ENCODE measurements around the gene PRXL2B. TPM values are rescaled to one million over a fixed set of nuclear protein-coding genes. Genes with fewer than 3 reads are reported as not detected.

The PRXL2B gene
- total RNA-seq, 2 experiments from 2014 or later = 5.2 to 10.4 TPM

- BruUV-seq (replicated peaks) = no TSS peak
Measured at GRCh38 chr1:2556277-2556677, 30.3 kb upstream of the PRXL2B start, which contains the start of gene TNFRSF14. Gene TNFRSF14, plus strand, starts transcription at chr1:2556371. Its CDS starts 294 bp downstream, at chr1:2556665.

GRCh38 chr1:2556678-2557481, 29.7 kb upstream of the PRXL2B start:
- peak overlapping the region; percentile 73 for H3K4me2 ChIP-seq (ENCODE audit: low read length)
- peak overlapping the region; percentile 77; the same call in 1 of the 2 replicates for H2AFZ ChIP-seq (ENCODE audit: low read length)
- no peaks in the 10 kb centered on the region for H3K36me3 ChIP-seq (ENCODE audit: insufficient read depth, low read length)
- no TSS peak for BruUV-seq (replicated peaks)
- peak overlapping the region; percentile 41 for H3K27ac ChIP-seq (ENCODE audit: low read depth, low read length, poor library complexity, severe bottlenecking)
- ChIA-PET CTCF (ENCODE audit: unreplicated experiment) (no interaction called here), POLR2A (interaction anchor here (1.3 to 1.6 kb wide), 2 partner anchors 26 to 28 kb away, joined by 4 read pairs; no protein-coding TSS in a partner anchor)
- H3K4me1 ChIP-seq (ENCODE audit: insufficient read depth, low read length, poor library complexity, severe bottlenecking) = peaks cover 20% of the 10 kb centered on the region
- H3K79me2 ChIP-seq (ENCODE audit: insufficient read depth, low read depth, low read length) = no peaks in the 10 kb centered on the region
- TF ChIP-seq CTCF (conservative IDR thresholded peaks at IDR 0.05; ENCODE audit: low read length) (no peak), EZH2phosphoT487 (IDR thresholded peaks at IDR 0.05; ENCODE audit: borderline replicate concordance, low read depth, low read length) (no peak)
- H3K9me2 ChIP-seq (ENCODE audit: insufficient read depth, low read length) = no peaks in the 10 kb centered on the region
- no peaks in the 10 kb centered on the region for H4K20me1 ChIP-seq (ENCODE audit: insufficient read depth, low read length)
- peak overlapping the region; percentile 65 for H3K4me3 ChIP-seq (ENCODE audit: low read depth, low read length, poor library complexity, severe bottlenecking)
- intact Hi-C loops (cut with micrococcal nuclease; ENCODE audit: unreplicated experiment) = loop anchor here (1.0 kb wide), 1 partner anchor 28 kb away; no protein-coding TSS in a partner anchor
- no peak for DNase-seq (ENCODE audit: low spot score)
- H3K9me3 ChIP-seq (ENCODE audit: low read length) = no peaks in the 10 kb centered on the region

More at GRCh38 chr1:2556277-2556677, 30.3 kb upstream of the PRXL2B start, which contains the start of gene TNFRSF14:
- H3K9me3 ChIP-seq (ENCODE audit: low read length) = no peaks in the 10 kb centered on the region
- H3K36me3 ChIP-seq (ENCODE audit: insufficient read depth, low read length) = no peaks in the 10 kb centered on the region
- intact Hi-C loops (cut with micrococcal nuclease; ENCODE audit: unreplicated experiment) = loop anchor here (1.0 kb wide), 1 partner anchor 29 kb away; no protein-coding TSS in a partner anchor
- H3K4me2 ChIP-seq (ENCODE audit: low read length) = peak within 1 kb of the TSS; percentile 73
- CTCF ChIA-PET (ENCODE audit: unreplicated experiment) = no interaction called here
- H3K27ac ChIP-seq (ENCODE audit: low read depth, low read length, poor library complexity, severe bottlenecking) = peak within 1 kb of the TSS; percentile 41
- peak; percentile 70 for DNase-seq (ENCODE audit: low spot score)
- peak within 1 kb of the TSS; percentile 65 for H3K4me3 ChIP-seq (ENCODE audit: low read depth, low read length, poor library complexity, severe bottlenecking)
- TF ChIP-seq CTCF (conservative IDR thresholded peaks at IDR 0.05; ENCODE audit: low read length) (no peak), EZH2phosphoT487 (IDR thresholded peaks at IDR 0.05; ENCODE audit: borderline replicate concordance, low read depth, low read length) (no peak)
- H4K20me1 ChIP-seq (ENCODE audit: insufficient read depth, low read length) = no peaks in the 10 kb centered on the region
- H3K4me1 ChIP-seq (ENCODE audit: insufficient read depth, low read length, poor library complexity, severe bottlenecking) = peaks cover 20% of the 10 kb centered on the region
- H2AFZ ChIP-seq (ENCODE audit: low read length) = peak within 1 kb of the TSS; percentile 77; the same call in 1 of the 2 replicates
- H3K79me2 ChIP-seq (ENCODE audit: insufficient read depth, low read depth, low read length) = no peaks in the 10 kb centered on the region
- POLR2A ChIA-PET = interaction anchor here (1.3 to 1.6 kb wide), 2 partner anchors 27 to 29 kb away, joined by 4 read pairs; no protein-coding TSS in a partner anchor
- H3K9me2 ChIP-seq (ENCODE audit: insufficient read depth, low read length) = no peaks in the 10 kb centered on the region

All from OCI-LY7 (cell line).